ENCODE measurements around the gene C5orf63. TPM values are rescaled to one million over a fixed set of nuclear protein-coding genes. Genes with fewer than 3 reads are reported as not detected.
"Not testable (repeated sequence)": the region's sequence is repeated elsewhere in the genome, so short reads cannot be mapped to it uniquely, and the experiment has no call there.

C5orf63 gene
- total and polyA plus RNA-seq, 2 experiments from 2014 or later: 6.8 to 10.5 TPM

DNA sequence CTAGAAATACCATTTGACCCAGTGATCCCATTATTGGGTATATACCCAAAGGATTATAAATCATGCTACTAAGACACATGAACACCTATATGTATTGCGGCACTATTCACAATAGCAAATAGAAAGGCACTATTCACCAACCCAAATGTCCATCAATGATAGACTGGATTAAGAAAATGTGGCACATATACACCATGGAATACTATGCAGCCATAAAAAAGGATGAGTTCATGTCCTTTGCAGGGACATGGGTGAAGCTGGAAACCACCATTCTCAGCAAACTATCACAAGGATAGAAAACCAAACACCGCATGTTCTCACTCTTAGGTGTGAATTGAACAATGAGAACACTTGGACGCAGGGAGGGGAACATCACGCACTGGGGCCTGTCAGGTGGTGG lies 56.6 kb downstream of the C5orf63 start:
- not testable (repeated sequence) for H3K36me3 ChIP-seq (ENCODE audit: insufficient read depth); H3K4me2 ChIP-seq; H3K36me3 Mint-ChIP-seq (ENCODE audit: low read depth); ATAC-seq; DNase-seq (ENCODE audit: low spot score); H3K4me3 ChIP-seq; H3K27ac ChIP-seq (ENCODE audit: low read depth); H3K4me1 ChIP-seq (ENCODE audit: insufficient read depth); H3K27me3 ChIP-seq (ENCODE audit: insufficient read depth); H3K27ac Mint-ChIP-seq; H3K9me3 Mint-ChIP-seq; H3K4me1 Mint-ChIP-seq; H3K9me2 ChIP-seq (ENCODE audit: insufficient read depth); H3K27me3 Mint-ChIP-seq (ENCODE audit: insufficient read depth, low read depth, poor library complexity); H3F3A ChIP-seq (replicated peaks; ENCODE audit: low read depth); H4K20me1 ChIP-seq (replicated peaks; ENCODE audit: insufficient read depth); H2AFZ ChIP-seq; H3K4me3 Mint-ChIP-seq
- H3K79me2 ChIP-seq (replicated peaks; ENCODE audit: insufficient read depth): peaks cover 15% of the 10 kb centered on the region

DNA sequence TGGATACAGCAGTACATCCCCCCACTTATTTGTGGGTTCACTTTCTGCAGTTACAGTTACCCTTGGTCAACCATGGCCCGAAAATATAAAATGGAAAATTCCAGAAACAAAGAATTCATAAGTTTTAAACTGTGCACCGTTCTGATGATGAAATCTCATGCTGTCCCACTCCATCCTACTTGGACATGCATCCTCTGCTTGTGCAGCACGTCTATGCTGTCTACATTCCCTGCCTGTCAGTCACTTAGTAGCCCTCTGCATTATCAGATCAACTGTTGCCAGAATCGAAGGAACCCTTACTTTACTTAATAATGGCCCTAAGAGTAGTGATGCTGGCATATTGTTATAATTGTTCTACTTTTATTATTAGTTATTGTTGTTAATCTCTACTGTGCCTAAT lies 57.6 kb downstream of the C5orf63 start:
- no peak for ATAC-seq
- DNase-seq (ENCODE audit: low spot score): no peak
- H3K27me3 Mint-ChIP-seq (ENCODE audit: insufficient read depth, low read depth, poor library complexity): no peaks in the 10 kb centered on the region
- Histone ChIP-seq H3K4me2 (no peak overlapping the region), H3K27ac (ENCODE audit: low read depth) (no peak overlapping the region), H3K79me2 (replicated peaks; ENCODE audit: insufficient read depth) (peaks cover 7% of the 10 kb centered on the region), H3K27me3 (ENCODE audit: insufficient read depth) (no peaks in the 10 kb centered on the region), H2AFZ (no peak overlapping the region), H3K36me3 (ENCODE audit: insufficient read depth) (no peaks in the 10 kb centered on the region), H3F3A (replicated peaks; ENCODE audit: low read depth) (no peaks in the 10 kb centered on the region), H3K4me1 (ENCODE audit: insufficient read depth) (no peaks in the 10 kb centered on the region), H4K20me1 (replicated peaks; ENCODE audit: insufficient read depth) (no peaks in the 10 kb centered on the region), H3K9me2 (ENCODE audit: insufficient read depth) (no peaks in the 10 kb centered on the region), H3K4me3 (no peak overlapping the region)
- peaks cover 3% of the 10 kb centered on the region; the same call in 2 of the 3 replicates for H3K4me1 Mint-ChIP-seq
- H3K27ac Mint-ChIP-seq: no peak overlapping the region
- H3K9me3 Mint-ChIP-seq: 0 out of 3 replicates have a peak, but pooled peaks cover 2% of the 10 kb centered on the region
- no peaks in the 10 kb centered on the region for H3K36me3 Mint-ChIP-seq (ENCODE audit: low read depth)
- no peak overlapping the region for H3K4me3 Mint-ChIP-seq
- TF ChIP-seq EZH2phosphoT487 (IDR thresholded peaks at IDR 0.05; ENCODE audit: unreplicated experiment): no peak
- no peak for TF ChIP-seq POLR2AphosphoS5 (IDR thresholded peaks at IDR 0.05; ENCODE audit: low read depth)
- no peak for TF ChIP-seq NANOG (IDR thresholded peaks at IDR 0.05; ENCODE audit: borderline replicate concordance)
- TF ChIP-seq STAT1 (IDR thresholded peaks at IDR 0.05; ENCODE audit: unreplicated experiment): no peak
- no peak for TF ChIP-seq ZNF114 (CRISPR knock-in tag; IDR thresholded peaks at IDR 0.05)
- TF ChIP-seq, protein P1, sequence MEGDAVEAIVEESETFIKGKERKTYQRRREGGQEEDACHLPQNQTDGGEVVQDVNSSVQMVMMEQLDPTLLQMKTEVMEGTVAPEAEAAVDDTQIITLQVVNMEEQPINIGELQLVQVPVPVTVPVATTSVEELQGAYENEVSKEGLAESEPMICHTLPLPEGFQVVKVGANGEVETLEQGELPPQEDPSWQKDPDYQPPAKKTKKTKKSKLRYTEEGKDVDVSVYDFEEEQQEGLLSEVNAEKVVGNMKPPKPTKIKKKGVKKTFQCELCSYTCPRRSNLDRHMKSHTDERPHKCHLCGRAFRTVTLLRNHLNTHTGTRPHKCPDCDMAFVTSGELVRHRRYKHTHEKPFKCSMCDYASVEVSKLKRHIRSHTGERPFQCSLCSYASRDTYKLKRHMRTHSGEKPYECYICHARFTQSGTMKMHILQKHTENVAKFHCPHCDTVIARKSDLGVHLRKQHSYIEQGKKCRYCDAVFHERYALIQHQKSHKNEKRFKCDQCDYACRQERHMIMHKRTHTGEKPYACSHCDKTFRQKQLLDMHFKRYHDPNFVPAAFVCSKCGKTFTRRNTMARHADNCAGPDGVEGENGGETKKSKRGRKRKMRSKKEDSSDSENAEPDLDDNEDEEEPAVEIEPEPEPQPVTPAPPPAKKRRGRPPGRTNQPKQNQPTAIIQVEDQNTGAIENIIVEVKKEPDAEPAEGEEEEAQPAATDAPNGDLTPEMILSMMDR (conservative IDR thresholded peaks at IDR 0.05; ENCODE audit: low read depth in 2 of 2): no peak
- TF ChIP-seq JUNB (IDR thresholded peaks at IDR 0.05; ENCODE audit: unreplicated experiment): no peak
- TF ChIP-seq, protein P2, sequence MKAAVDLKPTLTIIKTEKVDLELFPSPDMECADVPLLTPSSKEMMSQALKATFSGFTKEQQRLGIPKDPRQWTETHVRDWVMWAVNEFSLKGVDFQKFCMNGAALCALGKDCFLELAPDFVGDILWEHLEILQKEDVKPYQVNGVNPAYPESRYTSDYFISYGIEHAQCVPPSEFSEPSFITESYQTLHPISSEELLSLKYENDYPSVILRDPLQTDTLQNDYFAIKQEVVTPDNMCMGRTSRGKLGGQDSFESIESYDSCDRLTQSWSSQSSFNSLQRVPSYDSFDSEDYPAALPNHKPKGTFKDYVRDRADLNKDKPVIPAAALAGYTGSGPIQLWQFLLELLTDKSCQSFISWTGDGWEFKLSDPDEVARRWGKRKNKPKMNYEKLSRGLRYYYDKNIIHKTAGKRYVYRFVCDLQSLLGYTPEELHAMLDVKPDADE (IDR thresholded peaks at IDR 0.05): no peak
- no peak for TF ChIP-seq CREB1 (CRISPR knock-in tag; IDR thresholded peaks at IDR 0.05; ENCODE audit: low read depth)
- no peak for TF ChIP-seq EZH2 (IDR thresholded peaks at IDR 0.05; ENCODE audit: low read depth, unreplicated experiment)
- TF ChIP-seq, protein P3, sequence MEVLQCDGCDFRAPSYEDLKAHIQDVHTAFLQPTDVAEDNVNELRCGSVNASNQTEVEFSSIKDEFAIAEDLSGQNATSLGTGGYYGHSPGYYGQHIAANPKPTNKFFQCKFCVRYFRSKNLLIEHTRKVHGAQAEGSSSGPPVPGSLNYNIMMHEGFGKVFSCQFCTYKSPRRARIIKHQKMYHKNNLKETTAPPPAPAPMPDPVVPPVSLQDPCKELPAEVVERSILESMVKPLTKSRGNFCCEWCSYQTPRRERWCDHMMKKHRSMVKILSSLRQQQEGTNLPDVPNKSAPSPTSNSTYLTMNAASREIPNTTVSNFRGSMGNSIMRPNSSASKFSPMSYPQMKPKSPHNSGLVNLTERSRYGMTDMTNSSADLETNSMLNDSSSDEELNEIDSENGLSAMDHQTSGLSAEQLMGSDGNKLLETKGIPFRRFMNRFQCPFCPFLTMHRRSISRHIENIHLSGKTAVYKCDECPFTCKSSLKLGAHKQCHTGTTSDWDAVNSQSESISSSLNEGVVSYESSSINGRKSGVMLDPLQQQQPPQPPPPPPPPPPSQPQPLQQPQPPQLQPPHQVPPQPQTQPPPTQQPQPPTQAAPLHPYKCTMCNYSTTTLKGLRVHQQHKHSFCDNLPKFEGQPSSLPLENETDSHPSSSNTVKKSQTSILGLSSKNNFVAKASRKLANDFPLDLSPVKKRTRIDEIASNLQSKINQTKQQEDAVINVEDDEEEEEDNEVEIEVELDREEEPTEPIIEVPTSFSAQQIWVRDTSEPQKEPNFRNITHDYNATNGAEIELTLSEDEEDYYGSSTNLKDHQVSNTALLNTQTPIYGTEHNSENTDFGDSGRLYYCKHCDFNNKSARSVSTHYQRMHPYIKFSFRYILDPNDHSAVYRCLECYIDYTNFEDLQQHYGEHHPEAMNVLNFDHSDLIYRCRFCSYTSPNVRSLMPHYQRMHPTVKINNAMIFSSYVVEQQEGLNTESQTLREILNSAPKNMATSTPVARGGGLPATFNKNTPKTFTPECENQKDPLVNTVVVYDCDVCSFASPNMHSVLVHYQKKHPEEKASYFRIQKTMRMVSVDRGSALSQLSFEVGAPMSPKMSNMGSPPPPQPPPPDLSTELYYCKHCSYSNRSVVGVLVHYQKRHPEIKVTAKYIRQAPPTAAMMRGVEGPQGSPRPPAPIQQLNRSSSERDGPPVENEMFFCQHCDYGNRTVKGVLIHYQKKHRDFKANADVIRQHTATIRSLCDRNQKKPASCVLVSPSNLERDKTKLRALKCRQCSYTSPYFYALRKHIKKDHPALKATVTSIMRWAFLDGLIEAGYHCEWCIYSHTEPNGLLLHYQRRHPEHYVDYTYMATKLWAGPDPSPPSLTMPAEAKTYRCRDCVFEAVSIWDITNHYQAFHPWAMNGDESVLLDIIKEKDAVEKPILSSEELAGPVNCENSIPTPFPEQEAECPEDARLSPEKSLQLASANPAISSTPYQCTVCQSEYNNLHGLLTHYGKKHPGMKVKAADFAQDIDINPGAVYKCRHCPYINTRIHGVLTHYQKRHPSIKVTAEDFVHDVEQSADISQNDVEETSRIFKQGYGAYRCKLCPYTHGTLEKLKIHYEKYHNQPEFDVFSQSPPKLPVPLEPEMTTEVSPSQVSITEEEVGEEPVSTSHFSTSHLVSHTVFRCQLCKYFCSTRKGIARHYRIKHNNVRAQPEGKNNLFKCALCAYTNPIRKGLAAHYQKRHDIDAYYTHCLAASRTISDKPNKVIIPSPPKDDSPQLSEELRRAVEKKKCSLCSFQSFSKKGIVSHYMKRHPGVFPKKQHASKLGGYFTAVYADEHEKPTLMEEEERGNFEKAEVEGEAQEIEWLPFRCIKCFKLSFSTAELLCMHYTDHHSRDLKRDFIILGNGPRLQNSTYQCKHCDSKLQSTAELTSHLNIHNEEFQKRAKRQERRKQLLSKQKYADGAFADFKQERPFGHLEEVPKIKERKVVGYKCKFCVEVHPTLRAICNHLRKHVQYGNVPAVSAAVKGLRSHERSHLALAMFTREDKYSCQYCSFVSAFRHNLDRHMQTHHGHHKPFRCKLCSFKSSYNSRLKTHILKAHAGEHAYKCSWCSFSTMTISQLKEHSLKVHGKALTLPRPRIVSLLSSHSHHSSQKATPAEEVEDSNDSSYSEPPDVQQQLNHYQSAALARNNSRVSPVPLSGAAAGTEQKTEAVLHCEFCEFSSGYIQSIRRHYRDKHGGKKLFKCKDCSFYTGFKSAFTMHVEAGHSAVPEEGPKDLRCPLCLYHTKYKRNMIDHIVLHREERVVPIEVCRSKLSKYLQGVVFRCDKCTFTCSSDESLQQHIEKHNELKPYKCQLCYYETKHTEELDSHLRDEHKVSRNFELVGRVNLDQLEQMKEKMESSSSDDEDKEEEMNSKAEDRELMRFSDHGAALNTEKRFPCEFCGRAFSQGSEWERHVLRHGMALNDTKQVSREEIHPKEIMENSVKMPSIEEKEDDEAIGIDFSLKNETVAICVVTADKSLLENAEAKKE (CRISPR knock-in tag; IDR thresholded peaks at IDR 0.05): no peak
- no peak for TF ChIP-seq ZNF331 (CRISPR knock-in tag; IDR thresholded peaks at IDR 0.05; ENCODE audit: low read depth)
